ENCODE measurements around the gene GOLM1.

The GOLM1 gene

GRCh38 chr9:86035827-86036440 lies 63.4 kb downstream of the GOLM1 start:
- no peak for ATAC-seq (replicated peaks; ENCODE audit: extremely low read depth, poor library complexity, severe bottlenecking)
- Mint-ChIP-seq H3K27ac (ENCODE audit: low read depth) (no peak overlapping the region), H3K4me3 (no peak overlapping the region), H3K9me3 (no peaks in the 10 kb centered on the region), H3K27me3 (no peaks in the 10 kb centered on the region), H3K4me1 (no peaks in the 10 kb centered on the region), H3K36me3 (ENCODE audit: insufficient read depth) (peaks cover 2% of the 10 kb centered on the region)
- DNase-seq (ENCODE audit: low spot score in 2 of 2): no peak

DNA sequence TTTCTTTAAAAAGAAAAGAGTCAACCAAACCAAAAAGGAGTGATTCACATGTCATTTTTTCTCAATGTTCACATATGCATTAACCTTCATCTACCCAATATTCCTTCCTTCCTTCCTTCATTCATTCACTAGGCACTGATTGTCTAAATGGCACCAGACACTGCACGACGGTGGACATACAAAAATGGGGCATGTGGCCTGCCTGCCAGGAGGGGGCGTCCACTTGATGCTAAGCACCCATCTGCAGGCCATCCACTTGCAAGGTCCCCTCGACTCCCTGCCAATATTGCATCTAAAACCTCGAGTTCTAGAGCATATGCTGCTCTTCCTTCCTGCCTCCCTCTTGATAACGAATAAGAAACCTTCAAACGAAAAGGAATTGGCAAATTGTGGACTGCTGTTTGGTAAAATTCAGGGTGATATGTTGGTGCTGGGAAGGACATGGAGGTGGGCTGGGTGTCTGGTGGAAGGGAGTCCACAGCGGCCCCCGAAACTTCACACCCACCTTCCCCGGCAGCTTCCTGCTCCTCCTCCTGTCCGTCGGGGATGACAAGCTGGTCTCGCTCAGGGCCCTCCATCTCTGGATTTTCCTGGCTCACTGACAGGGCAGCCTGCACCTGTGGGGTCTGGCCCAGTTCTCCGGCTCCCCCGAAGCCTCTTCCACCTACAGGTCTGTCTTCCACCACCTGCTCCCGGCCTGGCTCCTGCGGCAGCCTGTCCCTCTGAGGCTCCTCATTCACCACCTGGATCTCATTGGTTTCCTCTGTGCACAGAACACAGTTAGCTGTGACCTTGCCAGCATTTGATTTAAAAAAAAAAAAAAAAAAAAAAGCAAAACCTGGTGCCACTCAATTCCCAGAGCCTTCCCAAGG lies 64.3 kb downstream of the GOLM1 start:
- ATAC-seq (replicated peaks; ENCODE audit: extremely low read depth, poor library complexity, severe bottlenecking) (no peak), DNase-seq (ENCODE audit: low spot score in 2 of 2) (no peak)
- Mint-ChIP-seq H3K27ac (ENCODE audit: low read depth) (no peak overlapping the region), H3K36me3 (ENCODE audit: insufficient read depth) (peaks cover 2% of the 10 kb centered on the region), H3K27me3 (no peaks in the 10 kb centered on the region), H3K9me3 (no peaks in the 10 kb centered on the region), H3K4me3 (no peak overlapping the region), H3K4me1 (no peaks in the 10 kb centered on the region)

DNA sequence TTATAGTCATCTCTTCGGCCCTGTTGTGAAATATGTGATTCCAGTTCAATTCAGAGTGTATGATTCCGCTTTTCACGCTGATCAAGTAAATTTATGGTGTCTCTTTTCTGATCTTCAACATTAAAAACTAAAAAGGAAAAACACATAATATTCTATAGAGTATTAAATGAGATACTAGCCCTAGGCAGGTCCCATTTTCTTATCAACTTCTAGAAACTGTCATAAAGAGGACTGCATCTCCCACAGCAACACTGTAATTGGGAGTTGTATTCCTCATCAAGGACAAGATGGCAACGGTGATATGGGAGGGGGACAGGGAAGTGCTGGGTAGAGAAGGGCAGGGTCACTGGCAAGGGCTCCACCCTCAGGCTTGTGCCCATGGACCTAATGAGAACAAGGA lies 71.6 kb downstream of the GOLM1 start:
- Mint-ChIP-seq H3K27me3 (no peaks in the 10 kb centered on the region), H3K4me1 (no peaks in the 10 kb centered on the region), H3K9me3 (no peaks in the 10 kb centered on the region), H3K27ac (ENCODE audit: low read depth) (no peak overlapping the region), H3K36me3 (ENCODE audit: insufficient read depth) (peaks cover 10% of the 10 kb centered on the region), H3K4me3 (no peak overlapping the region)
- ATAC-seq (replicated peaks; ENCODE audit: extremely low read depth, poor library complexity, severe bottlenecking): no peak
- DNase-seq (ENCODE audit: low spot score in 2 of 2): no peak

DNA sequence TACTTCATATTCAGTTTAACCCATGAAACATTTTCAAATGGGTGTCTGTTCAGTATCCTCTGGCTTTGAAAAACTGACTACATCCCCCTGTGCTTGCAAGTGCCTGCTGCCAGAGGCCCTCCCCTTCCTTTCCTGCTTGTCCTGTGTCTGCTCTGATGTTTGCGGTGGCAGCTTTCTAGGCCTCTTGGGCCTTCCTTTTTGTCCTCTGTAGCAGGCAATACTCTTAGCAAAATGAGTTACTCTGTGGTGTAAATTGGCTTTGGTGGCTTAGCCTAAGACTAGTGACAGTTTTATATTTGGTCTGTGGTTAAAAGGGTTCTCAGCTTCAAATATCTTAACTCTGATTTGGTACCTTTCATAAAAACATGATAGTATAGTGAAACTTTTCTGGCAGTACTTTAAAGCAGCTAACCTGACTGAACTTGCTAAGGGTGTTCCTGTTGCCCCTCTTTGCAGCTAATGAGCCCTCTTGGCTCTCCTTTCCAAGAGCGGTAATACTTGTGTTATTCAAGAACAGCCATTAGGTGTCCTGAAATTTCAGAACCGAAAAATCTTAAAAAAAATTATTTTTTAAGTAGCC lies 76.6 kb downstream of the GOLM1 start:
- no peak overlapping the region for H3K4me3 Mint-ChIP-seq
- peak overlapping the region; percentile 71 for H3K27ac Mint-ChIP-seq (ENCODE audit: low read depth)
- no peaks in the 10 kb centered on the region for H3K9me3 Mint-ChIP-seq
- H3K27me3 Mint-ChIP-seq: no peaks in the 10 kb centered on the region
- no peaks in the 10 kb centered on the region for H3K4me1 Mint-ChIP-seq
- DNase-seq (ENCODE audit: low spot score in 2 of 2) (no peak), ATAC-seq (replicated peaks; ENCODE audit: extremely low read depth, poor library complexity, severe bottlenecking) (no peak)
- peaks cover 36% of the 10 kb centered on the region for H3K36me3 Mint-ChIP-seq (ENCODE audit: insufficient read depth)

GRCh38 chr9:86021166-86021565 lies 78.2 kb downstream of the GOLM1 start:
- H3K4me1 Mint-ChIP-seq: no peaks in the 10 kb centered on the region
- H3K27ac Mint-ChIP-seq (ENCODE audit: low read depth): peak overlapping the region; percentile 12
- no peak overlapping the region for H3K4me3 Mint-ChIP-seq
- DNase-seq (ENCODE audit: low spot score in 2 of 2) (no peak), ATAC-seq (replicated peaks; ENCODE audit: extremely low read depth, poor library complexity, severe bottlenecking) (no peak)
- peaks cover 45% of the 10 kb centered on the region for H3K36me3 Mint-ChIP-seq (ENCODE audit: insufficient read depth)
- H3K9me3 Mint-ChIP-seq: no peaks in the 10 kb centered on the region
- H3K27me3 Mint-ChIP-seq: no peaks in the 10 kb centered on the region

GRCh38 chr9:86020731-86021130 lies 78.6 kb downstream of the GOLM1 start:
- DNase-seq (ENCODE audit: low spot score in 2 of 2): no peak
- Mint-ChIP-seq H3K9me3 (no peaks in the 10 kb centered on the region), H3K36me3 (ENCODE audit: insufficient read depth) (peaks cover 43% of the 10 kb centered on the region), H3K27me3 (no peaks in the 10 kb centered on the region), H3K4me3 (no peak overlapping the region), H3K27ac (ENCODE audit: low read depth) (peak overlapping the region; percentile 15), H3K4me1 (no peaks in the 10 kb centered on the region)
- no peak for ATAC-seq (replicated peaks; ENCODE audit: extremely low read depth, poor library complexity, severe bottlenecking)

GRCh38 chr9:86009133-86009532 lies 90.2 kb downstream of the GOLM1 start:
- DNase-seq (ENCODE audit: low spot score in 2 of 2) (no peak), ATAC-seq (replicated peaks; ENCODE audit: extremely low read depth, poor library complexity, severe bottlenecking) (no peak)
- Mint-ChIP-seq H3K27me3 (no peaks in the 10 kb centered on the region), H3K9me3 (no peaks in the 10 kb centered on the region), H3K4me3 (no peak overlapping the region), H3K4me1 (no peaks in the 10 kb centered on the region), H3K27ac (ENCODE audit: low read depth) (peak overlapping the region; percentile 26), H3K36me3 (ENCODE audit: insufficient read depth) (peaks cover 47% of the 10 kb centered on the region)

GRCh38 chr9:86005253-86005775 lies 94.0 kb downstream of the GOLM1 start:
- Mint-ChIP-seq H3K27ac (ENCODE audit: low read depth) (no peak overlapping the region), H3K9me3 (no peaks in the 10 kb centered on the region), H3K4me1 (peaks cover 14% of the 10 kb centered on the region), H3K4me3 (no peak overlapping the region), H3K27me3 (no peaks in the 10 kb centered on the region), H3K36me3 (ENCODE audit: insufficient read depth) (peaks cover 33% of the 10 kb centered on the region)
- ATAC-seq (replicated peaks; ENCODE audit: extremely low read depth, poor library complexity, severe bottlenecking) (no peak), DNase-seq (ENCODE audit: low spot score in 2 of 2) (no peak)

DNA sequence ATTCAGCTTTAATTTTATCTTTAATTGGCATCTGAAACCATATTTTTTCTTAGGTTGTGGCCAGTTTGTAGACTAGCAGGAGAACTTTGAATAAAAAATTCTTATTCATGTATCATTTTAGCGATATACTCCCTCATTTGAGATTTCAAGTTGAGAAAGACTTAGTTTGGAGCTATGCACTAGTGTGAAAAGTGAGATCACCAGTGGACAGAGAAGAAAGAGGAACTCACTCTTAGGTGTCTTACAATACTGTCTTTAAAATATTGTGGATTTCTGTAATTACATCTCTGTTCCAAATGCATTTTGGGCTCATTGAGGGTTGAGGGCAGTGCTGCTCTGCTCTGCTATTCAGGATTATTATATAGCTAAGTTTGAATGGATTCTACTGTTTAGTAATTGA lies 103.8 kb downstream of the GOLM1 start:
- no peak overlapping the region for H3K27ac Mint-ChIP-seq (ENCODE audit: low read depth)
- peaks cover 15% of the 10 kb centered on the region for H3K4me1 Mint-ChIP-seq
- H3K36me3 Mint-ChIP-seq (ENCODE audit: insufficient read depth): peaks cover 20% of the 10 kb centered on the region
- no peak for DNase-seq (ENCODE audit: low spot score in 2 of 2)
- no peaks in the 10 kb centered on the region for H3K9me3 Mint-ChIP-seq
- no peak overlapping the region for H3K4me3 Mint-ChIP-seq
- H3K27me3 Mint-ChIP-seq: no peaks in the 10 kb centered on the region
- ATAC-seq (replicated peaks; ENCODE audit: extremely low read depth, poor library complexity, severe bottlenecking): no peak

- ATAC-seq (replicated peaks; ENCODE audit: extremely low read depth, poor library complexity, severe bottlenecking) (no peak), DNase-seq (ENCODE audit: low spot score in 2 of 2) (no peak)
- Mint-ChIP-seq H3K27ac (ENCODE audit: low read depth) (no peak overlapping the region), H3K4me1 (peaks cover 10% of the 10 kb centered on the region), H3K36me3 (ENCODE audit: insufficient read depth) (peaks cover 20% of the 10 kb centered on the region), H3K4me3 (no peak overlapping the region), H3K27me3 (no peaks in the 10 kb centered on the region), H3K9me3 (no peaks in the 10 kb centered on the region)
Observed at GRCh38 chr9:85995097-85995496, 104.3 kb downstream of the GOLM1 start.

DNA sequence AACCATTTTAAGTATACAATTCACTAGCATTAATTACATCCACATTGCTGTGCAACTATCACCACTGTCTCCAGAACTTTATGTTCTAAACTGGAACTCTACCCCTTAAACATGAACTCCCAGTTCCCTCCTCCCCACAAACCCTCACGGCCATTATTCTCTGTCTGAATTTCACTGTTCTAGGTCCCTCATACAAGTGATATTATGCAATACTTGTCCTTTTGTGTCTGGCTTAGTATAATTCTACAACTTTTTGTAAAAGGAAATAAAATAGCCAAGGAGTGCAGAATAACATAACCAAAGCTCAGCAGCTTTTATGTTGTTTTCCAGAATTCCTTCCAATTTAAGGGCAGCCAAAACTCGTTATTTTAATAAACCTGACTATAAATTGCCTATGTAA lies 105.2 kb downstream of the GOLM1 start:
- H3K27ac Mint-ChIP-seq (ENCODE audit: low read depth): no peak overlapping the region

DNA sequence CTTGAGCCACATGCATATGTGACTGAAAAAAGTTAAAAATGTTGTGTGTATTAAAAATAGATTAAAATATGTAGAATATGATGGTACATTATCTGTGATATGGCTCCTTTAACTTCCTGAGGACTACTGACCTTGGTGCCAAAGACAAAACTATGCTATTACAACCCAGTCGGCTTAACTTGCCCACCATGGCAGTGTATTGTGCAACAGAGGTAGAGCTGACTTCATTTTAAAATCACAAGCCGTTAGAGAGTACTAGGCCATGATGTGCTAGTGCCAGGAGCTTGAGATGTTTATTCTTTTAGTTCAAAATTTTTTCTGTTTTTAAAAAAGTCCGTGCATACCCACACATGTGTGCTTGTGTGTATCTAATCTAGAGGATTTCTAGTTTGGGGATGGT lies 112.1 kb downstream of the GOLM1 start:
- peaks cover 18% of the 10 kb centered on the region for H3K36me3 Mint-ChIP-seq (ENCODE audit: insufficient read depth)
- no peaks in the 10 kb centered on the region for H3K27me3 Mint-ChIP-seq
- ATAC-seq (replicated peaks; ENCODE audit: extremely low read depth, poor library complexity, severe bottlenecking): no peak
- H3K9me3 Mint-ChIP-seq: no peaks in the 10 kb centered on the region
- H3K27ac Mint-ChIP-seq (ENCODE audit: low read depth): no peak overlapping the region
- peaks cover 16% of the 10 kb centered on the region for H3K4me1 Mint-ChIP-seq
- no peak for DNase-seq (ENCODE audit: low spot score in 2 of 2)
- H3K4me3 Mint-ChIP-seq: no peak overlapping the region

More for the DNA sequence above, 105.2 kb downstream of the GOLM1 start:
- Mint-ChIP-seq H3K36me3 (ENCODE audit: insufficient read depth) (peaks cover 22% of the 10 kb centered on the region), H3K27me3 (no peaks in the 10 kb centered on the region), H3K4me3 (no peak overlapping the region), H3K9me3 (no peaks in the 10 kb centered on the region), H3K4me1 (peaks cover 9% of the 10 kb centered on the region)
- no peak for DNase-seq (ENCODE audit: low spot score in 2 of 2)
- no peak for ATAC-seq (replicated peaks; ENCODE audit: extremely low read depth, poor library complexity, severe bottlenecking)

- Mint-ChIP-seq H3K4me1 (peaks cover 8% of the 10 kb centered on the region), H3K27ac (ENCODE audit: low read depth) (peak overlapping the region; percentile 38), H3K36me3 (ENCODE audit: insufficient read depth) (peaks cover 31% of the 10 kb centered on the region), H3K9me3 (no peaks in the 10 kb centered on the region), H3K4me3 (no peak overlapping the region), H3K27me3 (no peaks in the 10 kb centered on the region)
- no peak for DNase-seq (ENCODE audit: low spot score in 2 of 2)
- no peak for ATAC-seq (replicated peaks; ENCODE audit: extremely low read depth, poor library complexity, severe bottlenecking)
Observed at GRCh38 chr9:85984457-85984856, 114.9 kb downstream of the GOLM1 start.
